Activated gamma-delta T cell treated with Interleukin-2 at 50 U/mL for 16 hours (primary cell): ENCODE measurements around the gene EIF4B.
"Not testable (repeated sequence)": the region's sequence is repeated elsewhere in the genome, so short reads cannot be mapped to it uniquely, and the experiment has no call there.

Experiments
- DNase-seq: peaks from one replicate; pipeline ENCODE4 v3.0.0-alpha.2; 2020

Gene EIF4B

GRCh38 chr12:53005986-53006809 is at the start of gene EIF4B:
EIF4B (plus strand) TSS chr12:53006456; CDS start chr12:53006484, 28 bp downstream.
- peak; percentile 99 for DNase-seq

- no peak for DNase-seq
Measured at GRCh38 chr12:52956987-52957386, 49.3 kb upstream of the EIF4B start.

GRCh38 chr12:52964556-52965336 is 41.5 kb upstream of the EIF4B start:
- DNase-seq: no peak

- DNase-seq: no peak
Measured at GRCh38 chr12:52965337-52965731, 40.9 kb upstream of the EIF4B start.

GRCh38 chr12:52969166-52969795 is 37.0 kb upstream of the EIF4B start:
- DNase-seq: no peak

- no peak for DNase-seq
Measured at GRCh38 chr12:52969828-52970569, 36.3 kb upstream of the EIF4B start.

- DNase-seq: no peak
Measured at GRCh38 chr12:52971679-52972329, 34.5 kb upstream of the EIF4B start.

GRCh38 chr12:52975204-52975603 is 31.1 kb upstream of the EIF4B start:
- no peak for DNase-seq

GRCh38 chr12:52975820-52976573 is 30.3 kb upstream of the EIF4B start:
- DNase-seq: no peak

GRCh38 chr12:52976574-52977071 is 29.6 kb upstream of the EIF4B start:
- DNase-seq: no peak

GRCh38 chr12:52977170-52977569 is 29.1 kb upstream of the EIF4B start:
- no peak for DNase-seq

- no peak for DNase-seq
Measured at GRCh38 chr12:52980096-52980649, 26.1 kb upstream of the EIF4B start.

- DNase-seq: peak; percentile 81
Measured at GRCh38 chr12:52980650-52981423, 25.4 kb upstream of the EIF4B start.

GRCh38 chr12:52984136-52984535 is 22.1 kb upstream of the EIF4B start:
- no peak for DNase-seq

GRCh38 chr12:52988898-52989297 is 17.4 kb upstream of the EIF4B start:
- DNase-seq: no peak

GRCh38 chr12:52990206-52990605 is 16.1 kb upstream of the EIF4B start:
- no peak for DNase-seq

GRCh38 chr12:52992240-52992639 is 14.0 kb upstream of the EIF4B start:
- not testable (repeated sequence) for DNase-seq

- no peak for DNase-seq
Measured at GRCh38 chr12:52992699-52993557, 13.3 kb upstream of the EIF4B start.

- no peak for DNase-seq
Measured at GRCh38 chr12:52993558-52993869, 12.7 kb upstream of the EIF4B start.
